Caco-2 (cell line): ENCODE results near the gene APRT. TPM values are rescaled to one million over a fixed set of nuclear protein-coding genes. Genes with fewer than 3 reads are reported as not detected.

Experiments
- BruUV-seq: library from RNA; stranded (reverse); fragments of 400-500 nt; replicated peaks from 2 replicates; lab custom pipeline; 2021; lab: Mats Ljungman, UMichigan
- CTCF ChIA-PET: fragments of 300-600 bp; sonication (Branson Sonifier 250); formaldehyde crosslinking; loops from one replicate; lab custom pipeline; 2022; ENCODE audit warnings: antibody characterized with exemption; lab: Charles Lee
- POLR2A ChIA-PET: fragments of 300-600 bp; sonication (Branson Sonifier 250); formaldehyde crosslinking; loops from one replicate; lab custom pipeline; 2022; ENCODE audit warnings: antibody characterized with exemption; lab: Charles Lee
- DNase-seq, 2 experiments: peaks; one replicate each; pipeline versions ENCODE4 v3.0.0 to v3.0.0-alpha.2; 2020 to 2022
- H3K27me3 ChIP-seq: replicated peaks from 2 replicates; pipeline ENCODE4 v1.6.0; 2011; ENCODE audit warnings: low read length; ENCODE audit not compliant: control insufficient read depth, insufficient read depth
- H3K36me3 ChIP-seq: 2 replicates; pipeline ENCODE4 v1.5.1; 2011; ENCODE audit warnings: low read length; ENCODE audit not compliant: control insufficient read depth, insufficient read depth
- H3K4me1 ChIP-seq: fragments of 250-450 bp; sonication (Bioruptor Pico); 2 replicates; pipeline ENCODE4 v1.5.1; 2020; ENCODE audit warnings: mild to moderate bottlenecking
- H3K4me3 ChIP-seq: 2 replicates; pipeline ENCODE4 v1.5.1; 2011; ENCODE audit warnings: low read depth, mild to moderate bottlenecking, control low read depth, low read length
- H3K9me3 ChIP-seq: fragments of 250-450 bp; sonication (Bioruptor Pico); 2 replicates; pipeline ENCODE4 v1.5.1; 2020; ENCODE audit warnings: mild to moderate bottlenecking, moderate library complexity
- H3K27ac Mint-ChIP-seq: one replicate; pipeline ENCODE4 v1.8.0; 2022; ENCODE audit warnings: mixed read lengths; ENCODE audit not compliant: unreplicated experiment
- H3K27me3 Mint-ChIP-seq: one replicate; pipeline ENCODE4 v1.8.0; 2022; ENCODE audit warnings: mixed read lengths; ENCODE audit not compliant: insufficient read depth, unreplicated experiment
- H3K36me3 Mint-ChIP-seq: one replicate; pipeline ENCODE4 v1.8.0; 2022; ENCODE audit warnings: mild to moderate bottlenecking, mixed read lengths; ENCODE audit not compliant: insufficient read depth, unreplicated experiment
- H3K4me1 Mint-ChIP-seq: one replicate; pipeline ENCODE4 v1.8.0; 2022; ENCODE audit warnings: low read depth, mixed read lengths; ENCODE audit not compliant: unreplicated experiment
- H3K4me3 Mint-ChIP-seq: one replicate; pipeline ENCODE4 v1.8.0; 2022; ENCODE audit warnings: mild to moderate bottlenecking, moderate library complexity, mixed read lengths; ENCODE audit not compliant: unreplicated experiment
- H3K9me3 Mint-ChIP-seq: one replicate; pipeline ENCODE4 v1.8.0; 2022; ENCODE audit warnings: mixed read lengths; ENCODE audit not compliant: unreplicated experiment
- intact Hi-C: fragments of 100-400 bp; cut with micrococcal nuclease; formaldehyde crosslinking; loops from one replicate; pipeline ENCODE4 v1.10.0; 2022; ENCODE audit not compliant: unreplicated experiment
- total RNA-seq: library from RNA; stranded (reverse); gene quantifications from 2 replicates; pipeline ENCODE4 v1.2.3, GENCODE V29; 2022
- TF ChIP-seq, protein P1 (sequence below), 2 experiments: fragments of 200-600 bp in 1 of 2; IDR thresholded peaks; 1 replicate in 1 of 2; 2 replicates in 1 of 2; pipeline versions ENCODE4 v1.5.1 to v1.8.0; 2011 to 2022; ENCODE audit warnings: antibody characterized with exemption in 1 of 2, control low read depth in 1 of 2, inconsistent platforms in 1 of 2, low read depth in 1 of 2, low read length in 1 of 2, mild to moderate bottlenecking in 1 of 2, moderate library complexity in 1 of 2; ENCODE audit not compliant: insufficient read depth in 1 of 2, severe bottlenecking in 1 of 2, unreplicated experiment in 1 of 2

APRT gene
- total RNA-seq, 1 experiment from 2014 or later, result 251 TPM

DNA sequence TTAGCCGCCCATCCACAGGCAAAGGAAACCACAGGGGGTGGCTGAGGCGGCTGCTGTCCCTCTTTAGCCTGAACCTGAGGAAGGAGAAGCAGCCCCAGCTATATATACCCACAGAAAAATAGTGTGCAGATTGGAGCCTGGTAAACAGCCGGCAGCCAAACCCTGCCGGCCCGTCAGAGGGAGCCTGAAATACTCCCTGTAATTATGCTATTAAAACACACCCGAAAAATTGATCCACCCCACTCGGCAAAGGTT is 33.5 kb downstream of the APRT start:
- H3K36me3 Mint-ChIP-seq, result peaks cover 60% of the 10 kb centered on the region
- no peak overlapping the region for H3K4me3 ChIP-seq
- CTCF ChIA-PET, result no interaction called here
- H3K4me1 ChIP-seq, result peaks cover 58% of the 10 kb centered on the region
- H3K9me3 ChIP-seq, result no peaks in the 10 kb centered on the region
- H3K27me3 Mint-ChIP-seq, result no peaks in the 10 kb centered on the region
- no peaks in the 10 kb centered on the region for H3K36me3 ChIP-seq
- H3K27me3 ChIP-seq, result no peaks in the 10 kb centered on the region
- H3K9me3 Mint-ChIP-seq, result no peaks in the 10 kb centered on the region
- TF ChIP-seq, protein P1, sequence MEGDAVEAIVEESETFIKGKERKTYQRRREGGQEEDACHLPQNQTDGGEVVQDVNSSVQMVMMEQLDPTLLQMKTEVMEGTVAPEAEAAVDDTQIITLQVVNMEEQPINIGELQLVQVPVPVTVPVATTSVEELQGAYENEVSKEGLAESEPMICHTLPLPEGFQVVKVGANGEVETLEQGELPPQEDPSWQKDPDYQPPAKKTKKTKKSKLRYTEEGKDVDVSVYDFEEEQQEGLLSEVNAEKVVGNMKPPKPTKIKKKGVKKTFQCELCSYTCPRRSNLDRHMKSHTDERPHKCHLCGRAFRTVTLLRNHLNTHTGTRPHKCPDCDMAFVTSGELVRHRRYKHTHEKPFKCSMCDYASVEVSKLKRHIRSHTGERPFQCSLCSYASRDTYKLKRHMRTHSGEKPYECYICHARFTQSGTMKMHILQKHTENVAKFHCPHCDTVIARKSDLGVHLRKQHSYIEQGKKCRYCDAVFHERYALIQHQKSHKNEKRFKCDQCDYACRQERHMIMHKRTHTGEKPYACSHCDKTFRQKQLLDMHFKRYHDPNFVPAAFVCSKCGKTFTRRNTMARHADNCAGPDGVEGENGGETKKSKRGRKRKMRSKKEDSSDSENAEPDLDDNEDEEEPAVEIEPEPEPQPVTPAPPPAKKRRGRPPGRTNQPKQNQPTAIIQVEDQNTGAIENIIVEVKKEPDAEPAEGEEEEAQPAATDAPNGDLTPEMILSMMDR (IDR thresholded peaks at IDR 0.05; ENCODE audit: insufficient read depth in 1 of 2, low read depth in 1 of 2, low read length in 1 of 2, severe bottlenecking in 1 of 2, unreplicated experiment in 1 of 2), result no peak
- no peak for DNase-seq
- BruUV-seq, result no TSS peak
- H3K4me3 Mint-ChIP-seq, result no peak overlapping the region
- peak overlapping the region; percentile 48 for H3K27ac Mint-ChIP-seq
- H3K4me1 Mint-ChIP-seq, result peaks cover 44% of the 10 kb centered on the region
- intact Hi-C loops, result no loop called here
- POLR2A ChIA-PET, result no interaction called here

DNA sequence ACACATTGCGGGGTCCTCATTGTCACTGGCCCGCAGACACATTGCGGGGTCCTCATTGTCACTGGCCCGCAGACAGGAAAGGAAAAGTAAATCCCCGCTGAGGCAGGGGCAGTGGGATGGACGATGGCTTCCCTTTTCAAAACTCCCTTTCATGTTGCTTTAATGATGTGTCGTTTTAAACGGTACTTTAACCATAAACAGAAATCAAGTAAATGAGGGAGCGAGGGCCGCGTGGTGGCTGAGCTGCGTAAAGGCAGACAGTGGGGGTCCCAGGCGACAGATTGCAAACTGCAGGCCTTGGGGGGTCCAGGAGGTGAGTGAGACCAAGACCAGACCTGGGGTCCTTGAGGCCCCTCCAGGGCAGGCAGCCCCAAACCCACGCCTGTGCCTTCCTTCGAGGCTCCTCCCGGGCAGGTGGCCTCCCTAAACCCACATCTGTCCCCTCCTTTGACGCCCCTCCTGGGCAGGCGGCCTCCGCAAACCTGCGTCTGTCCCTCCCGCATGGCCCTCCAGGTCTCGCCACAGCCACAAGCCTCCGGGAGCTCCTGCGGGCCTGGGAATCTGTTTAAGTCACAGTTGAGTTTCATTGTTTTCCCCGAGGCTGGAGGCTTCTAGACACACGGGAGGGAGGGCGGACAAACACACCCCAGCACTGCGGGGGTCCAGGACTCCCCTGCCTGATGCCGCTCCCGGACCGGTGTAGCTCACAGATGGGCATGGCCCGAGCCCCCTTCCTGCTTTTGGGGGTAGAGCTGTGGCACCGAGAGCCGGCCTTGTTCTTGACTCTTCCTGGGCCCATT is 34.1 kb downstream of the APRT start:
- TF ChIP-seq, protein P1 (IDR thresholded peaks at IDR 0.05; ENCODE audit: insufficient read depth in 1 of 2, low read depth in 1 of 2, low read length in 1 of 2, severe bottlenecking in 1 of 2, unreplicated experiment in 1 of 2), result no peak
- H3K27me3 Mint-ChIP-seq, result no peaks in the 10 kb centered on the region
- Histone ChIP-seq H3K36me3 (no peaks in the 10 kb centered on the region), H3K4me3 (no peak overlapping the region), H3K27me3 (no peaks in the 10 kb centered on the region), H3K9me3 (no peaks in the 10 kb centered on the region), H3K4me1 (peaks cover 58% of the 10 kb centered on the region)
- H3K27ac Mint-ChIP-seq, result peak overlapping the region; percentile 32
- no peak for DNase-seq
- POLR2A ChIA-PET, result no interaction called here
- peaks cover 39% of the 10 kb centered on the region for H3K4me1 Mint-ChIP-seq
- no TSS peak for BruUV-seq
- intact Hi-C loops, result no loop called here
- no peaks in the 10 kb centered on the region for H3K9me3 Mint-ChIP-seq
- CTCF ChIA-PET, result no interaction called here
- no peak overlapping the region for H3K4me3 Mint-ChIP-seq
- peaks cover 64% of the 10 kb centered on the region for H3K36me3 Mint-ChIP-seq

DNA sequence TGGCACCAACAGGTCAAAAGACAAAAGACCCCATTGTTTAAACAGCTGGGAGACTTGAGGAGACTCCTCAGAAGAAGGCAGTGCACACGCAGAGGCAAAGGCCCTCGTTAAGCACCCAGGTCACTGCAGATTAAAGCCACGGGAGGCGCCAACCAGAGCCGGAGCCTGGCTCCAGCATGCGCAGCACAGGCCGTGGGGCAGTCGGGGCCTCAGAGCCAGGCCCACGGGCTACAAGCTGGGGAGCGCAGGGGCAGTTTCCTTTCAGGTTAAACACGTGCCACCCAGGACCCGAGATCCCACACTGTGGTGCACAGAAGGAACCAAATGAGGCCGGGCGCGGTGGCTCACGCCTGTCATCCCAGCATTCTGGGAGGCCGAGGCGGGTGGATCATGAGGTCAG is 35.9 kb downstream of the APRT start:
- peaks cover 53% of the 10 kb centered on the region for H3K4me1 ChIP-seq
- DNase-seq, result no peak
- POLR2A ChIA-PET, result no interaction called here
- Mint-ChIP-seq H3K27ac (peak overlapping the region; percentile 19), H3K4me1 (peaks cover 32% of the 10 kb centered on the region), H3K27me3 (no peaks in the 10 kb centered on the region), H3K36me3 (peaks cover 77% of the 10 kb centered on the region), H3K4me3 (no peak overlapping the region), H3K9me3 (no peaks in the 10 kb centered on the region)
- H3K27me3 ChIP-seq, result no peaks in the 10 kb centered on the region
- no TSS peak for BruUV-seq
- H3K9me3 ChIP-seq, result no peaks in the 10 kb centered on the region
- intact Hi-C loops, result no loop called here
- H3K4me3 ChIP-seq, result no peak overlapping the region
- CTCF ChIA-PET, result interaction anchor here (1.2 kb wide), 1 partner anchor 38 kb away, joined by 3 read pairs; no protein-coding TSS in a partner anchor
- TF ChIP-seq, protein P1 (IDR thresholded peaks at IDR 0.05; ENCODE audit: insufficient read depth in 1 of 2, low read depth in 1 of 2, low read length in 1 of 2, severe bottlenecking in 1 of 2, unreplicated experiment in 1 of 2), result no peak
- no peaks in the 10 kb centered on the region for H3K36me3 ChIP-seq
